Measurements from ENCODE around the gene TYW1.

- TF ChIP-seq FOXK2 (IDR thresholded peaks at IDR 0.05) (no peak), ZNF384 (IDR thresholded peaks at IDR 0.05) (no peak), NFRKB (IDR thresholded peaks at IDR 0.05) (no peak)
Measured at GRCh38 chr7:67105377-67105776, 108.7 kb downstream of the TYW1 start.
